ENCODE results near the gene MYOZ2.

Gene MYOZ2

DNA sequence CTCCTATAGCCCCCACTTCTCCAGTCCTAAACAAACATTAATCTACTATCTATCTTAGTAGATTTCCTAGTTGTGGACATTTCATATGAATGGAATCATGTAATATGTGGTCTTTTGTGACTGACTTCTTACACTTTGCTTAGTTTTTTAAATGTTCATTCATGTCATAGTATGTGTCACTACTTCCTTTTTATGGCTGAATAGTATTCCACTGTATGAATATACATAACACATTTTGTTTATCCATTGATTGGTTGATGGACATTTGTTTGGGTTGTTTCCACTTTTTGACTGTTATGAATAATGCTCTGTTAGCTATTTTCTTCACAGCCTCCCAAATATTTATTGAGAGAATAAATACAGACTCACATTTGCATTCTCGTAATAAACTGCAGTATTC lies 96.7 kb downstream of the MYOZ2 start:
- Mint-ChIP-seq H3K4me1 (peaks cover 27% of the 10 kb centered on the region), H3K4me3 (no peak overlapping the region), H3K9me3 (peaks cover 2% of the 10 kb centered on the region), H3K27me3 (no peaks in the 10 kb centered on the region), H3K36me3 (peaks cover 39% of the 10 kb centered on the region), H3K27ac (no peak overlapping the region)
- no peak for ATAC-seq

DNA sequence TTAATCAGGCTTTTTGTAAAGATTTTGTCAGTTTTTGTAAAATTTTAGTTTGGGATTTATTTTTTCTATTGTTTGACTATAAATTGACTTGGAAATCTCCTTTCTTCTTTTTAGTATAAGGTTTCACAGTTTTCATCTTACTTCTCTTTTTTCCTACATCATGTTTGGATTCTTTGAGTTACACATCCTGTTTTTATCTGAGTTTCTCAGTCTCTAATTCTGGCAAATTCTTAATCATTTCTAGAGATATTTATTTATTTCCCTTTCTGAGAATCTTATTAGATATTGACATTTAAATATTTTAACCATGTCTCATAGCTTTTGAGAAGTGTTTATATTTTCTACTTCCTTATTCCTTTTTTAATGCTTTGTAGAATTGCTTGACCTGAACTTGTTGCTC lies 97.6 kb downstream of the MYOZ2 start:
- peak overlapping the region; percentile 24 for H3K4me3 Mint-ChIP-seq
- H3K9me3 Mint-ChIP-seq: peaks cover 2% of the 10 kb centered on the region
- no peaks in the 10 kb centered on the region for H3K27me3 Mint-ChIP-seq
- H3K27ac Mint-ChIP-seq: peak overlapping the region; percentile 62
- ATAC-seq: no peak
- H3K36me3 Mint-ChIP-seq: peaks cover 38% of the 10 kb centered on the region
- H3K4me1 Mint-ChIP-seq: peaks cover 32% of the 10 kb centered on the region

DNA sequence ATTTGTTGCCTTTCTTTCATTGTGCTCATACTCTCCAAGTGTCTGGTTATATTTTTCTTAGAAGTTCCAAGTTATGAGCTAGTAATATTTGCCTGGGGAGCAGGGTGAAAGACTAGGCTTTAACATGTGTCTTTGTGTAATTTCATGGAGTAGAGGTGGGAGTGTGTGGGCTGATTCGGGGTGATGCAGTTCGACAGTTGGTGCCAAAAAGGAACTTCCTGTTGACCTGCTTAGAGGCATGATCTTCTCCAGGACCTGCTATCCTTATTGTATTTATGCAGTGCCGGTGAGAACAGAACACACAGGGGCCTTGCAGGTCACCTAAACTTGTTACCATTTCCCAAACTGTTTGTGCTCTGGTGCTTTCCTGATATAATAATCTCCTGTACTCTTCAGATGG lies 98.1 kb downstream of the MYOZ2 start:
- Mint-ChIP-seq H3K27ac (peak overlapping the region; percentile 62), H3K36me3 (peaks cover 34% of the 10 kb centered on the region), H3K4me3 (no peak overlapping the region), H3K4me1 (peaks cover 31% of the 10 kb centered on the region), H3K9me3 (peaks cover 2% of the 10 kb centered on the region), H3K27me3 (no peaks in the 10 kb centered on the region)
- ATAC-seq: no peak

DNA sequence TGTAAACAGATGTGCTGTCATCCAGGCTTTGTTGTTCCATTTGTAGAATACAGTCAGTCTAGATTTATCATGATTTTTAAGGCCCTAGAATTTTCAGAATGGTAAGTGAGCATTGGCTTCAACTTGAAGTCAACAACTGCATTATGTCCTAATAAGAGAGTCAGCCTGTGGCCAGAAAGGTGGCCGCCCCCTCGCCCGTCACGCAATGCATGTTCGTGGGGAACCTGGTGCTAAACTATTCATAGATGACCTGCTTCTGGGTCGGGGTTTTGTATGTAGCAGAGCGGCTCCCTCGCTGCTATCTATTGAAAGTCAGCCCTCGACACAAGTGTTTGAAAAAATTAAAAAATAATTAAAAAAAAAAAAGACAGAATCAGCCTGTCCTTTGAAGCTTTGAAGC lies 101.6 kb downstream of the MYOZ2 start:
- H3K4me3 Mint-ChIP-seq: no peak overlapping the region
- ATAC-seq: no peak
- no peaks in the 10 kb centered on the region for H3K27me3 Mint-ChIP-seq
- no peak overlapping the region for H3K27ac Mint-ChIP-seq
- peaks cover 24% of the 10 kb centered on the region for H3K36me3 Mint-ChIP-seq
- H3K4me1 Mint-ChIP-seq: peaks cover 36% of the 10 kb centered on the region
- peaks cover under 1% of the 10 kb centered on the region for H3K9me3 Mint-ChIP-seq
